ENCODE results near the gene TRAPPC10. TPM values are rescaled to one million over a fixed set of nuclear protein-coding genes. Genes with fewer than 3 reads are reported as not detected.

TRAPPC10 gene
- total and polyA plus RNA-seq, 9 of the 15 experiments (the other 6 are each of a cell fraction or from before 2014, with no cell fraction given): 1.1 to 33.8 (median 24.3) TPM

GRCh38 chr21:44011579-44012473 lies at the start of gene TRAPPC10 (continued):
- TF ChIP-seq E2F8 (IDR thresholded peaks at IDR 0.05; ENCODE audit: low read depth, partially characterized antibody) (peak; percentile 71), ARID1B (IDR thresholded peaks at IDR 0.05) (no peak), RBM15 (IDR thresholded peaks at IDR 0.05; ENCODE audit: insufficient read depth, low read length) (no peak), SMARCC2 (IDR thresholded peaks at IDR 0.05; ENCODE audit: low read depth) (peak; percentile 37; the same call in 1 of the 2 replicates), TAF1 (IDR thresholded peaks at IDR 0.05; ENCODE audit: control insufficient read depth, extremely low read depth, insufficient read depth, low read length, severe bottlenecking) (peak; percentile 89), E2F5 (CRISPR knock-in tag; IDR thresholded peaks at IDR 0.05) (no peak; the same call in none of the 2 replicates), ZBTB2 (IDR thresholded peaks at IDR 0.05) (no peak), ZBTB34 (CRISPR knock-in tag; IDR thresholded peaks at IDR 0.05) (no peak), GATAD2A (IDR thresholded peaks at IDR 0.05) (peak; percentile 45; the same call in 1 of the 2 replicates), ZNF586 (CRISPR knock-in tag; conservative IDR thresholded peaks at IDR 0.05) (no peak), ARID2 (IDR thresholded peaks at IDR 0.05) (no peak), U2AF1 (optimal IDR thresholded peaks at IDR 0.05; ENCODE audit: low read depth, low read length) (peak; percentile 33), KAT2B (IDR thresholded peaks at IDR 0.05; ENCODE audit: low read depth, low read length) (no peak), PML (IDR thresholded peaks at IDR 0.05; ENCODE audit: low read length) (peak; percentile 77), CREB3L1 (IDR thresholded peaks at IDR 0.05; ENCODE audit: borderline replicate concordance, low read depth) (peak; percentile 85), EHMT2 (IDR thresholded peaks at IDR 0.05) (no peak), MYBL2 (IDR thresholded peaks at IDR 0.05; ENCODE audit: low read depth) (no peak), MYBL2 (CRISPR knock-in tag; IDR thresholded peaks at IDR 0.05; ENCODE audit: borderline replicate concordance) (no peak)

Measured in K562 (cell line).